Heart left ventricle (tissue), 13 donors: ENCODE results near the gene COL20A1.

Experiments
- POLR2A ChIP-seq, 2 donors: fragments of 450-650 bp; IDR thresholded peaks; one replicate each; pipeline ENCODE4 v1.6.1; 2017; ENCODE audit warnings: antibody characterized with exemption in 2 of 2, mild to moderate bottlenecking in 2 of 2, moderate library complexity in 2 of 2
- TF ChIP-seq, protein P1 (sequence below), 12 donors: fragments of 200-600 bp; sonication (generic) in 4 of 12; IDR thresholded peaks; one replicate each; pipeline versions ENCODE4 v1.5.0 to v1.8.0; 2018 to 2022; ENCODE audit warnings: antibody characterized with exemption in 12 of 12, mild to moderate bottlenecking in 5 of 12
- donor health status: ischemic (EF 13 %, LVEDD 7.1; RV severe dilation, severe dysfunction).
- donor health status: DM: no; HTN: yes; CAD: no.
- donor health status: DM: no; HTN: no; CAD: no.
- donor health status: ischemic (EF 25% LVEDD 6.9; RV normal size, moderate dysfunction).
- donor health status: ischemic (EF 25% LVEDD 5.7; RV mildly dilated, moderate dysfunction).
- donor health status: ischemic (EF 35%, LVEDD 5.7; RV mildly dilated, moderate dysfunction).
- donor health status: nonischemic (EF 11% LVEDD 7.7; RV severe dilation, severe dysfunction).
- donor health status: DM: yes; HTN: yes; CAD: no.
- donor health status: PGD.
- donor health status: ischemic (EF 29% LVEDD 5.4; RV normal size, mild dysfunction).
- donor health status: nonischemic (EF 23%, LVEDD 6.1; RV moderate dilation, normal function).

- TF ChIP-seq POLR2A (IDR thresholded peaks at IDR 0.05): no peak
- TF ChIP-seq, protein P1, sequence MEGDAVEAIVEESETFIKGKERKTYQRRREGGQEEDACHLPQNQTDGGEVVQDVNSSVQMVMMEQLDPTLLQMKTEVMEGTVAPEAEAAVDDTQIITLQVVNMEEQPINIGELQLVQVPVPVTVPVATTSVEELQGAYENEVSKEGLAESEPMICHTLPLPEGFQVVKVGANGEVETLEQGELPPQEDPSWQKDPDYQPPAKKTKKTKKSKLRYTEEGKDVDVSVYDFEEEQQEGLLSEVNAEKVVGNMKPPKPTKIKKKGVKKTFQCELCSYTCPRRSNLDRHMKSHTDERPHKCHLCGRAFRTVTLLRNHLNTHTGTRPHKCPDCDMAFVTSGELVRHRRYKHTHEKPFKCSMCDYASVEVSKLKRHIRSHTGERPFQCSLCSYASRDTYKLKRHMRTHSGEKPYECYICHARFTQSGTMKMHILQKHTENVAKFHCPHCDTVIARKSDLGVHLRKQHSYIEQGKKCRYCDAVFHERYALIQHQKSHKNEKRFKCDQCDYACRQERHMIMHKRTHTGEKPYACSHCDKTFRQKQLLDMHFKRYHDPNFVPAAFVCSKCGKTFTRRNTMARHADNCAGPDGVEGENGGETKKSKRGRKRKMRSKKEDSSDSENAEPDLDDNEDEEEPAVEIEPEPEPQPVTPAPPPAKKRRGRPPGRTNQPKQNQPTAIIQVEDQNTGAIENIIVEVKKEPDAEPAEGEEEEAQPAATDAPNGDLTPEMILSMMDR (IDR thresholded peaks at IDR 0.05): no peak
These were observed 56.0 kb downstream of the COL20A1 start for GRCh38 chr20:63348828-63349515.
